GM18499 (cell line): ENCODE results near the gene C9orf78.

Source experiments
- ATAC-seq: cut with Tn5 transposase; IDR thresholded peaks from one replicate; pipeline ENCODE4 v1.9.1; 2021; ENCODE audit warnings: moderate number of reproducible peaks; ENCODE audit not compliant: insufficient read depth, unreplicated experiment

Gene C9orf78

GRCh38 chr9:129848712-129849441, 13.8 kb upstream of the C9orf78 start:
- ATAC-seq, result no peak

GRCh38 chr9:129845373-129845772, 10.3 kb upstream of the C9orf78 start:
- no peak for ATAC-seq

GRCh38 chr9:129841071-129841470, 6.0 kb upstream of the C9orf78 start:
- no peak for ATAC-seq

- no peak for ATAC-seq
Observed at GRCh38 chr9:129840034-129840433, 5.0 kb upstream of the C9orf78 start.

GRCh38 chr9:129839324-129840023, 4.4 kb upstream of the C9orf78 start:
- ATAC-seq, result no peak

GRCh38 chr9:129838707-129839259, 3.7 kb upstream of the C9orf78 start:
- ATAC-seq, result no peak

GRCh38 chr9:129836311-129837007, 1.4 kb upstream of the C9orf78 start:
- no peak for ATAC-seq

GRCh38 chr9:129835860-129836223, 767 bp upstream of the C9orf78 start:
- ATAC-seq, result no peak

GRCh38 chr9:129834489-129835127, 467 bp downstream of the C9orf78 start:
- ATAC-seq, result no peak

- ATAC-seq, result no peak
Observed at GRCh38 chr9:129832982-129833381, 2.1 kb downstream of the C9orf78 start.

GRCh38 chr9:129828969-129829368, 6.1 kb downstream of the C9orf78 start:
- no peak for ATAC-seq

GRCh38 chr9:129828051-129828450, 7.0 kb downstream of the C9orf78 start:
- no peak for ATAC-seq

GRCh38 chr9:129826759-129827158, 8.3 kb downstream of the C9orf78 start:
- no peak for ATAC-seq

- no peak for ATAC-seq
Observed at GRCh38 chr9:129826344-129826743, 8.7 kb downstream of the C9orf78 start.

GRCh38 chr9:129823935-129824601, 11.0 kb downstream of the C9orf78 start, which contains the start of gene TOR1A:
TSS of gene TOR1A (minus strand) at chr9:129824136. CDS start at chr9:129824085, 51 bp downstream.
- ATAC-seq, result peak; percentile 74

GRCh38 chr9:129823542-129823934, 11.5 kb downstream of the C9orf78 start:
- ATAC-seq, result no peak

- ATAC-seq, result no peak
Observed at GRCh38 chr9:129822898-129823541, 12.1 kb downstream of the C9orf78 start.

- no peak for ATAC-seq
Observed at GRCh38 chr9:129816501-129817435, 18.3 kb downstream of the C9orf78 start.
